B cell (primary cell): ENCODE measurements around the gene FGFR1OP2. TPM values are rescaled to one million over a fixed set of nuclear protein-coding genes. Genes with fewer than 3 reads are reported as not detected.

Source experiments
- ATAC-seq: fragments of 200-7000 bp; cut with Tn5 transposase; one replicate; pipeline ENCODE4 v1.10.0; 2021; ENCODE audit warnings: low read depth, mild to moderate bottlenecking, moderate number of reproducible peaks, moderate library complexity
- CTCF ChIA-PET: fragments of 350-600 bp; sonication (Branson Sonifier 250); formaldehyde crosslinking; loops from one replicate; lab custom pipeline; 2021; ENCODE audit warnings: antibody characterized with exemption, inconsistent platforms; lab: Charles Lee
- POLR2A ChIA-PET: fragments of 350-600 bp; sonication (Branson Sonifier 250); formaldehyde crosslinking; loops from one replicate; lab custom pipeline; 2021; ENCODE audit warnings: antibody characterized with exemption; lab: Charles Lee
- DNase-seq: peaks from one replicate; pipeline ENCODE4 v3.0.0; 2013
- H2AFZ ChIP-seq: 2 replicates; pipeline ENCODE4 v1.6.1; 2012; ENCODE audit warnings: mild to moderate bottlenecking, low read depth, low read length; ENCODE audit not compliant: insufficient read depth, poor library complexity, severe bottlenecking
- H3K27ac ChIP-seq, 2 donors: 1 replicate in 1 of 2; 2 replicates in 1 of 2; pipeline ENCODE4 v1.5.1; 2012 to 2013; ENCODE audit warnings: low read length in 2 of 2, mild to moderate bottlenecking in 2 of 2, moderate library complexity in 1 of 2
- H3K27me3 ChIP-seq, 4 experiments: fragments of 200-600 bp in 1 of 4; sonication (generic) in 1 of 4; replicated peaks in 1 of 4; 1 replicate in 2 of 4; 2 replicates in 2 of 4; pipeline versions ENCODE4 v1.6.1 to v1.7.0; 2013 to 2016; ENCODE audit warnings: low read length in 3 of 4, mild to moderate bottlenecking in 2 of 4, mixed read lengths in 1 of 4, moderate library complexity in 1 of 4; ENCODE audit not compliant: insufficient read depth in 4 of 4, control insufficient read depth in 3 of 4; ENCODE audit errors: control extremely low read depth in 1 of 4
- H3K36me3 ChIP-seq, 2 experiments: replicated peaks in 1 of 2; 1 replicate in 1 of 2; 2 replicates in 1 of 2; pipeline versions ENCODE4 v1.6.1 to v1.7.1; 2013; ENCODE audit warnings: low read length in 1 of 2; ENCODE audit not compliant: insufficient read depth in 2 of 2, control insufficient read depth in 1 of 2; ENCODE audit errors: control extremely low read depth in 1 of 2, extremely low read depth in 1 of 2
- H3K4me1 ChIP-seq, 2 donors: fragments of 200-600 bp in 1 of 2; sonication (generic) in 1 of 2; 1 replicate in 1 of 2; 2 replicates in 1 of 2; pipeline versions ENCODE4 v1.5.1 to v1.6.1; 2013 to 2017; ENCODE audit warnings: low read length in 2 of 2; ENCODE audit not compliant: control insufficient read depth in 2 of 2, insufficient read depth in 2 of 2
- H3K4me2 ChIP-seq: replicated peaks from 2 replicates; pipeline ENCODE3; 2012; ENCODE audit warnings: mild to moderate bottlenecking, low read depth, low read length; ENCODE audit not compliant: poor library complexity, severe bottlenecking
- H3K4me3 ChIP-seq, 5 experiments: fragments of 200-600 bp in 1 of 5; sonication (generic) in 1 of 5; 1 replicate in 3 of 5; 2 replicates in 2 of 5; pipeline versions ENCODE4 v1.5.1 to v1.7.0; 2011 to 2016; ENCODE audit warnings: low read length in 4 of 5, mild to moderate bottlenecking in 4 of 5, low read depth in 2 of 5, control low read depth in 1 of 5, moderate library complexity in 1 of 5; ENCODE audit not compliant: insufficient read depth in 1 of 5; ENCODE audit errors: control extremely low read depth in 1 of 5, extremely low read depth in 1 of 5
- H3K79me2 ChIP-seq: fragments of 200-600 bp; sonication (generic); one replicate; pipeline ENCODE4 v1.6.0; 2016; ENCODE audit warnings: low read length; ENCODE audit not compliant: control insufficient read depth, insufficient read depth
- H3K9ac ChIP-seq: fragments of 200-600 bp; sonication (generic); 2 replicates; pipeline ENCODE4 v1.6.1; 2017; ENCODE audit warnings: mild to moderate bottlenecking, low read length, moderate library complexity
- H3K9me3 ChIP-seq, 3 donors: one replicate each; pipeline versions ENCODE4 v1.6.1 to v1.7.1; 2013; ENCODE audit warnings: low read length in 2 of 3; ENCODE audit not compliant: control insufficient read depth in 2 of 3, insufficient read depth in 1 of 3; ENCODE audit errors: control extremely low read depth in 1 of 3
- H4K20me1 ChIP-seq: 2 replicates; pipeline ENCODE4 v1.6.0; 2012; ENCODE audit warnings: mild to moderate bottlenecking, low read length; ENCODE audit not compliant: insufficient read depth, control insufficient read depth, poor library complexity, severe bottlenecking
- H3K27ac Mint-ChIP-seq: one replicate; pipeline ENCODE4 v1.8.0; 2021; ENCODE audit warnings: mixed read lengths
- H3K27me3 Mint-ChIP-seq: one replicate; pipeline ENCODE4 v1.8.0; 2021; ENCODE audit warnings: mixed read lengths
- H3K4me1 Mint-ChIP-seq: one replicate; pipeline ENCODE4 v1.8.0; 2021; ENCODE audit warnings: mixed read lengths
- H3K4me3 Mint-ChIP-seq: one replicate; pipeline ENCODE4 v1.8.0; 2021; ENCODE audit warnings: mixed read lengths
- H3K9me3 Mint-ChIP-seq: one replicate; pipeline ENCODE4 v1.8.0; 2022; ENCODE audit warnings: mixed read lengths; ENCODE audit not compliant: insufficient read depth
- EZH2 ChIP-seq: IDR thresholded peaks from 2 replicates; pipeline ENCODE4 v1.6.1; 2012; ENCODE audit warnings: borderline replicate concordance, low read depth, mild to moderate bottlenecking, moderate library complexity, low read length; ENCODE audit not compliant: insufficient read depth, poor library complexity, severe bottlenecking
- WGBS: methylation state at CpG from one replicate; pipeline ENCODE4 v1.1.5; 2013; ENCODE audit warnings: missing lambda C conversion rate; ENCODE audit not compliant: insufficient coverage; 5-methylcytosine and 5-hydroxymethylcytosine counted together
- intact Hi-C: fragments of 100-400 bp; cut with micrococcal nuclease; formaldehyde crosslinking; loops from one replicate; pipeline ENCODE4 v1.10.0; 2022
- polyA plus RNA-seq: library from polyadenylated mRNA; depleted of rRNA; stranded (reverse); fragments of >200 nt; gene quantifications from 2 replicates; pipeline ENCODE4 v1.2.3, GENCODE V29; 2012
- total RNA-seq, 2 donors: library from RNA; stranded (reverse); fragments of 120-200 nt in 1 of 2; gene quantifications; 1 replicate in 1 of 2; 2 replicates in 1 of 2; pipeline versions ENCODE4 v1.2.3 to v1.2.4, GENCODE V29; 2013 to 2022
- TF ChIP-seq, protein P1 (sequence below): fragments of 200-600 bp; IDR thresholded peaks from one replicate; pipeline ENCODE4 v1.8.0; 2022; ENCODE audit warnings: antibody characterized with exemption, mild to moderate bottlenecking

FGFR1OP2 gene
- total and polyA plus RNA-seq, 2 donors (not counting 1 experiment from before 2014, with no cell fraction given), result 22.3 to 64.3 TPM

GRCh38 chr12:26936559-26937442 is 1.5 kb upstream of the FGFR1OP2 start:
- peaks cover 14 to 45% of the 10 kb centered on the region in 2 donors for H3K4me1 ChIP-seq
- POLR2A ChIA-PET, result no interaction called here
- no peaks in the 10 kb centered on the region for H3K27me3 ChIP-seq
- H3K4me3 Mint-ChIP-seq, result peak overlapping the region; percentile 99
- intact Hi-C loops, result loop anchor here (5.0 to 10.0 kb wide), 4 partner anchors 208 to 1742 kb away; partner anchors contain the start of genes DNAI7, ETFRF1 and PPFIBP1
- H3K27ac Mint-ChIP-seq, result peak overlapping the region; percentile 99
- H3K9me3 Mint-ChIP-seq, result no peaks in the 10 kb centered on the region
- DNase-seq (no peak), ATAC-seq (no peak)
- H2AFZ ChIP-seq, result peak overlapping the region; percentile 97
- peaks cover 0 to 1% of the 10 kb centered on the region in 2 experiments for H3K36me3 ChIP-seq
- peak overlapping the region; percentile 78 for H3K4me2 ChIP-seq
- CTCF ChIA-PET, result interaction anchor here (1.2 to 2.0 kb wide), 2 partner anchors 52 to 77 kb away, joined by 7 to 10 read pairs; partner anchors contain the start of gene TM7SF3
- TF ChIP-seq, protein P1, sequence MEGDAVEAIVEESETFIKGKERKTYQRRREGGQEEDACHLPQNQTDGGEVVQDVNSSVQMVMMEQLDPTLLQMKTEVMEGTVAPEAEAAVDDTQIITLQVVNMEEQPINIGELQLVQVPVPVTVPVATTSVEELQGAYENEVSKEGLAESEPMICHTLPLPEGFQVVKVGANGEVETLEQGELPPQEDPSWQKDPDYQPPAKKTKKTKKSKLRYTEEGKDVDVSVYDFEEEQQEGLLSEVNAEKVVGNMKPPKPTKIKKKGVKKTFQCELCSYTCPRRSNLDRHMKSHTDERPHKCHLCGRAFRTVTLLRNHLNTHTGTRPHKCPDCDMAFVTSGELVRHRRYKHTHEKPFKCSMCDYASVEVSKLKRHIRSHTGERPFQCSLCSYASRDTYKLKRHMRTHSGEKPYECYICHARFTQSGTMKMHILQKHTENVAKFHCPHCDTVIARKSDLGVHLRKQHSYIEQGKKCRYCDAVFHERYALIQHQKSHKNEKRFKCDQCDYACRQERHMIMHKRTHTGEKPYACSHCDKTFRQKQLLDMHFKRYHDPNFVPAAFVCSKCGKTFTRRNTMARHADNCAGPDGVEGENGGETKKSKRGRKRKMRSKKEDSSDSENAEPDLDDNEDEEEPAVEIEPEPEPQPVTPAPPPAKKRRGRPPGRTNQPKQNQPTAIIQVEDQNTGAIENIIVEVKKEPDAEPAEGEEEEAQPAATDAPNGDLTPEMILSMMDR, result no peak
- TF ChIP-seq EZH2, result no peak
- H4K20me1 ChIP-seq, result no peaks in the 10 kb centered on the region
- no CpG with 5 or more reads among the region's 8 CpGs for WGBS
- peaks cover 55% of the 10 kb centered on the region for H3K4me1 Mint-ChIP-seq
- peak overlapping the region; percentile 88 to 96 for H3K27ac ChIP-seq
- H3K9ac ChIP-seq, result peak overlapping the region; percentile 79
- no peaks in the 10 kb centered on the region for H3K27me3 Mint-ChIP-seq
- H3K9me3 ChIP-seq, result no peaks in the 10 kb centered on the region
- H3K4me3 ChIP-seq, result peak overlapping the region; percentile 72 to 100 (median 98)
- peaks cover 72% of the 10 kb centered on the region for H3K79me2 ChIP-seq

GRCh38 chr12:26937443-26937862 is 817 bp upstream of the FGFR1OP2 start:
- peak overlapping the region; percentile 72 to 100 (median 98) for H3K4me3 ChIP-seq
- peak overlapping the region; percentile 97 for H2AFZ ChIP-seq
- peaks cover 76% of the 10 kb centered on the region for H3K79me2 ChIP-seq
- Mint-ChIP-seq H3K9me3 (no peaks in the 10 kb centered on the region), H3K4me3 (peak overlapping the region; percentile 99), H3K4me1 (peaks cover 62% of the 10 kb centered on the region), H3K27ac (peak overlapping the region; percentile 99), H3K27me3 (no peaks in the 10 kb centered on the region)
- H3K27me3 ChIP-seq, result no peaks in the 10 kb centered on the region
- WGBS, result under 1% methylated on average over 6 of the region's 10 CpGs
- DNase-seq, result no peak
- peak overlapping the region; percentile 78 for H3K4me2 ChIP-seq
- H3K9ac ChIP-seq, result peak overlapping the region; percentile 79
- ATAC-seq, result no peak
- peaks cover 18 to 51% of the 10 kb centered on the region in 2 donors for H3K4me1 ChIP-seq
- H3K27ac ChIP-seq, result peak overlapping the region; percentile 88 to 96
- intact Hi-C loops, result loop anchor here (5.0 to 10.0 kb wide), 4 partner anchors 207 to 1743 kb away; partner anchors contain the start of genes DNAI7, ETFRF1 and PPFIBP1
- H3K36me3 ChIP-seq, result peaks cover 0 to 1% of the 10 kb centered on the region in 2 experiments
- TF ChIP-seq, protein P1, result no peak
- no peak for TF ChIP-seq EZH2
- no peaks in the 10 kb centered on the region for H3K9me3 ChIP-seq
- H4K20me1 ChIP-seq, result no peaks in the 10 kb centered on the region
- POLR2A ChIA-PET, result no interaction called here
- CTCF ChIA-PET, result interaction anchor here (1.2 to 2.0 kb wide), 2 partner anchors 52 to 77 kb away, joined by 7 to 10 read pairs; partner anchors contain the start of gene TM7SF3
